Measurements from ENCODE around the gene FXYD3. TPM values are rescaled to one million over a fixed set of nuclear protein-coding genes. Genes with fewer than 3 reads are reported as not detected.

Gene FXYD3, protein sequence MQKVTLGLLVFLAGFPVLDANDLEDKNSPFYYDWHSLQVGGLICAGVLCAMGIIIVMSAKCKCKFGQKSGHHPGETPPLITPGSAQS
- not detected in 2 replicates for total RNA-seq

DNA sequence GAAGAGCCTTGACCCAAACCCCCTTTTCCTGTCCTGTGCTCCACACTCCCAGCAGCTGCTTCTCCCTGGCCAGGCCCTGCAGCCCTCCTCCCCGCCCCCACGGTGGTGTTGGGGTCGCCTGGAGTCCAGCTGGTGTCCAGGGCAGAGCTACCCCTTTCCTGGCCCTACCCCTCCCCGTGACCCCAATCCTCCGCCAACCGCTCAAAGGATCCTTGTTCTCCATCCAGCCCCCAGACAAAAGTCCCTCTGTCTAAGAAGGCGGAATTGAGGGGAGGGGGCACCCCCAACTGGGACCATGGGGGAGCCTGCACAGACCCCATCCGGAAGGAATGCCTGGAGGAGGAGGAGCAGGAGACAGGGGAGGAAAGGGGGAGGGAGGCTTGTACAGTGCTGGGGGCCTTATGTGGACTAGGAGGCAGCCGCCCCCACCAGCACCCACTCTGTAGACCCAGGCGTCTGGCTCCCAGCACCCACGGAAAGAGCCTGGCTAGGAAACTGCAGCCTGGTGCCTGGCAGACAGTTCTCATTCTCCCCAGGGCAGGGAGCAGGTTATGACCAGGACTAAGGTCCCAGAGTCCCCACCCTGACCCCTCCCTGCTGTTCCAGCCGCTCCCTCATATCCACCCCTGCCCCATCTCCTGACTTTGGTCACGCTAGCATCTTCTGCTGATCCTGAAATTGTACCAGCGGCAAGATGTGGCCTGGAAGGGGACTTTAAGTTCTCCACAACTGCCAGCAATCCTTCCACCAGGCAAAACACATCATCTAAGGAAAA, at the start of gene FXYD3:
FXYD3 (plus strand) TSS at position 647 of the 775 bp plus-strand sequence. CDS start 3,554 bp downstream, outside the sequence.

DNA sequence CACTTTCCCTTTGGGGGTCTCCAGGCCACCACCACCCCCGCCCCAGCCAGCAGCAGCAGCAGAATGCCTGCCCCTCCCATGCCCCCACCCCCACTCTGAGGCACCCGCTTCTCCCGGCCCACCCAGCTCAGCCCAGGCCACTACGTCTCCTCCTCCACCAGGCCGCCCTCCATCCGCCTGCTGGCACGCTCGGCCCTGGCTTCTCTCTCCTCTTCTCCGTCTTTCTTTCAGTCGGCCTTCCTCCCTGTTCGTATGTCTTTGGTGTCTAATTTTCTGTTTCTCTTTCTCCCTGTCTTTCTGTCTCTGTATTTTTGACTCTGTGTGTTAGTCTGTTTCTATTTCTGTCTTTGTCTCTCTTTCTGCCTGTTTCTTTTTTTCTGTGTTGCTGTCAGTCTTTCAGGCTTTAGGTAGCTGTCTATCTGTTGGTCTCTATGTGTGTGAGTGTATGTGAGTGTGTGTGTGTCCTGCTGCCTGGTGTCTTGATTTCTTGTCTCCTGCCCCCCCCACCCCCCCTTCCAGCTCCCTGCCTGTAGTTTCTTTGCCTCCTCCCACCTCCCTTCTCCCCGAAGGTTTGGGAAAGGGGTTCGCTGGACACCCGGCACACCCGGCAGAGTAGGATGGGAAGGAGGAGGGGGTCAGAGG, 19.1 kb downstream of the FXYD3 start, which contains the start of gene LGI4:
LGI4 (minus strand) TSS at position 459 of the 642 bp plus-strand sequence; CDS start at position 80, 379 bp downstream.

DNA sequence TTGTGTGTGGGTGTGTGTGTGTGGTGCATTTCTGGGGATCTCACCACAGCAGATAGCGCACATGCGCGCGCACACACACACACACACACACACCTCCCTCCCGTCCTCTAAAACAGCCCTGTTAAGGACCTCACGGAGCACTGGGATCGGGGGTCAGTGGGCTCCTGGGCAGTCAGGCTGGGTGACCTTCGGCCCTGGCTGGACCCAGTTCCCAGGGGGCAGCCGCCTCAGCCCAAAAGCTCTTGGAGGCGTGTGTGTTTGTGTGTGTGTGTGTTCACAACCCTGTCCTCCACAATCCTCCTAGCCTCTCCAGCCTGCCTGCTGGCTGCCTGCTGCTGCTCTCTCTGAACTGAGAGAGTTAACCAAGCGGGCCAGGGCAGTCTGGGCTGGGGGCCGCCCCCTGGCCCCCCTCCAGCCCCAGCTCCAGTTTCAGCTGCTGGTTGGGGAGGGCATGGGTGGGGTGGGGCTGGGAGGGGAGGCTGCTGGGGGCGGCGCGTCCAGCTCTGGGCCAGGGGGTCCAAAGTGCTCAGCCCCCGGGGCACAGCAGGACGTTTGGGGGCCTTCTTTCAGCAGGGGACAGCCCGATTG, 22.8 kb downstream of the FXYD3 start, which contains the start of gene FXYD1:
FXYD1 (plus strand) TSS at position 520 of the 588 bp plus-strand sequence. CDS start 1,256 bp downstream, outside the sequence.

DNA sequence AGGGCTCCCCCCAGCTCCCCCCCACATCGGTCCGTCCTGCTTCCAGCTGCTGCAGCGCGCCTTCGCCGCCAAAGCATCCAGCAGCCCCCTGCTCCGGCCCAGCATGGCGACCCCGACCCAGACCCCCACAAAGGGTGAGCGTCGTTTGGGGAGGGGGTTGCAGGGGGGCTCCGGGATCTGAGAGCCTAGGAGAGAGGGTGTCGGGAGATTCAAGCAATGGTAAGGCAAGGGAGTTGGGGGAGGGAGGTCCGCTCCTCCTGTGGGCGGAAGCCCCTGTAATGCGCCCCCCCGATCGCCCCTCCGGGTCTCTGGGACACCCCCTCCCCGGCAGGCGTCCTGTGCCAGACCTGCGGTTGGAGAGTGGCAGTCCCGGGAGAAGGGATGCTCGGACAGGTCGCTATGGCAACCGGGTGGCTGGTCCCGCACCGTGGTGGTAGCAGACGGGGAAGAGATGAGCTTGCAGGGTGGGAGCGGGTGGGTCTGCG, 27.6 kb downstream of the FXYD3 start, which contains the start of gene FXYD7:
FXYD7 (plus strand) TSS at position 25 of the 485 bp plus-strand sequence; CDS start at position 104, 79 bp downstream.

DNA sequence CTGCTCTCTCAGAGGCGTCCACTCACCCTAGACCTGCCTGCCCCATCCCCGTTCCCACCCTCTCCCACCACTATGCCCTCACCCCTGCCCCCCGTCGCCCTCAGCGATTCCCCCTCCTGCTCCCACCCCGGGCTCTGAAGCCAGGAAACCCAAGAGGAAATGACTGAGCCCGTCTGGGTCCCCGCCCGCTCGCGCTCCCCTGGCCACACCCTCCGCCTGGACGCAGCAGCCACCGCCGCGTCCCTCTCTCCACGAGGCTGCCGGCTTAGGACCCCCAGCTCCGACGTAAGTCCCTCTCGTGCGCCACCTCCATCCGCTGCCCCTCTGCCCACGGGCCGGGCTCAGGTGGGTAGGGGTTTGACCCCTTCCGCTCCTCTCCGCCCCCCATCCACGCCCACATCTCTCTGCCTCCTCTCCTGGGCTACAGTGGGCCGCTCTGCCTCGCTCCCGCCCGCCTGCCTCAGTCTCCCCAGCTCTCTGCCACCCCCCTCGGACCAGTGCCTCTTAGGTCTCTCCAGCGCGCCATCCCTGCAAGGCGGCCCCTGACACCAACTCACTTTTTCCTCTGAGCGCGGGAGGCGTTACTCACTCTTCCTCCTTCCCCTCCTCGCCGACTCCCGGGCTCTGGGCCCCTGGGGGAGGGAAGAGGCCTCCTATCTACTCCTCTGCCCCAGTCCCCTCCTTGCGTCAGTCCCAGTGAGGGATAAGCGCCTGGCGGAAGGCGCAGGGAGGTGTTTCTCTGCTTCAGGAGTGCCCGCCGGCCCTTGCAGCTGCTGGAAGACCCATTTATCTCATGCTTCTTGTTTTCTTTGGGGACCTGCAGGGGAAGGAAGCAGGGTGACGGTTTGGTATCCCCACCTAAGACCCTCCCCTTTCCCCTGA, 39.1 kb downstream of the FXYD3 start, which contains the start of gene FXYD5:
FXYD5 (plus strand) TSS at position 211 of the 882 bp plus-strand sequence. CDS start 816 bp downstream, outside the sequence.

Other genes with a start within 250 kb of the FXYD3 start
- 3.6 and 4.8 TPM in 2 replicates for gene ZNF30, start 188.9 kb upstream of the FXYD3 start, total RNA-seq
- gene ZNF792, start 151.6 kb upstream of the FXYD3 start, total RNA-seq, result 29.6 and 51.1 TPM in 2 replicates
- 24.9 and 52.8 TPM in 2 replicates for gene GRAMD1A, start 115.5 kb upstream of the FXYD3 start, total RNA-seq
- 5.4 and 5.8 TPM in 2 replicates for gene SCN1B, start 85.4 kb upstream of the FXYD3 start, total RNA-seq
- gene HPN, start 74.1 kb upstream of the FXYD3 start, total RNA-seq, result not detected in 2 replicates
- not detected in 2 replicates for gene LGI4, start 19.2 kb downstream of the FXYD3 start, total RNA-seq
- gene FXYD1, start 23.0 kb downstream of the FXYD3 start, total RNA-seq, result not detected in 2 replicates
- not detected in 2 replicates for gene FXYD7, start 27.4 kb downstream of the FXYD3 start, total RNA-seq
- 12.3 and 18.5 TPM in 2 replicates for gene FXYD5, start 38.9 kb downstream of the FXYD3 start, total RNA-seq
- not detected in 2 replicates for gene FAM187B, start 112.9 kb downstream of the FXYD3 start, total RNA-seq
- gene LSR, start 133.2 kb downstream of the FXYD3 start, total RNA-seq, result 0.19 and 1.1 TPM in 2 replicates
- gene USF2, start 153.1 kb downstream of the FXYD3 start, total RNA-seq, result 41.8 and 74.3 TPM in 2 replicates
- under 0.01 and 0.06 TPM in 2 replicates for gene HAMP, start 166.7 kb downstream of the FXYD3 start, total RNA-seq
- 0.69 and 5.0 TPM in 2 replicates for gene MAG, start 176.3 kb downstream of the FXYD3 start, total RNA-seq
- gene CD22, start 213.4 kb downstream of the FXYD3 start, total RNA-seq, result 1.6 and 1.7 TPM in 2 replicates
- gene FFAR1, start 232.1 kb downstream of the FXYD3 start, total RNA-seq, result not detected in 2 replicates
- 0.19 TPM in 1 of 2 replicates, not detected in the other for gene FFAR3, start 242.6 kb downstream of the FXYD3 start, total RNA-seq

All from bladder microvascular endothelial cell (primary cell).